ENCODE measurements around the gene CFAP43. TPM values are rescaled to one million over a fixed set of nuclear protein-coding genes. Genes with fewer than 3 reads are reported as not detected.

The CFAP43 gene
- total and polyA plus RNA-seq, 7 donors, result 0.04 to 0.44 (median 0.11) TPM; not detected in 4

GRCh38 chr10:104130041-104130440, 102.1 kb downstream of the CFAP43 start:
- intact Hi-C loops (cut with DNase I), result no loop called here
- Histone ChIP-seq H3K4me1 (no peaks in the 10 kb centered on the region), H3K36me3 (ENCODE audit: insufficient read depth in 1 of 2, low read depth in 1 of 2) (peaks cover 0 to 14% of the 10 kb centered on the region in 2 donors), H3K27ac (no peak overlapping the region), H3K4me3 (no peak overlapping the region), H3K27me3 (ENCODE audit: insufficient read depth in 3 of 3, low read length in 2 of 3) (no peaks in the 10 kb centered on the region), H3K9me3 (no peaks in the 10 kb centered on the region)
- WGBS, 3 donors, result 72 to 78% (median 77%) methylated on average over 3 of the region's 3 CpGs
- ATAC-seq (no peak), DNase-seq (no peak)
- no peak for TF ChIP-seq CTCF (IDR thresholded peaks at IDR 0.05)

- no peak overlapping the region for H3K4me3 ChIP-seq
- H3K36me3 ChIP-seq (ENCODE audit: insufficient read depth in 1 of 2, low read depth in 1 of 2), result peaks cover 0 to 14% of the 10 kb centered on the region in 2 donors
- no peak for TF ChIP-seq CTCF (IDR thresholded peaks at IDR 0.05)
- H3K27ac ChIP-seq, result no peak overlapping the region
- 86 to 88% (median 88%) methylated on average over 2 of the region's 2 CpGs for WGBS, 3 donors
- intact Hi-C loops (cut with DNase I), result loop anchor here (10.0 kb wide), 2 partner anchors 127 to 243 kb away; partner anchors contain the start of gene GSTO1 (in 1 of the 2)
- ATAC-seq (no peak), DNase-seq (no peak)
- no peaks in the 10 kb centered on the region for H3K9me3 ChIP-seq
- H3K27me3 ChIP-seq (ENCODE audit: insufficient read depth in 3 of 3, low read length in 2 of 3), result no peaks in the 10 kb centered on the region
- H3K4me1 ChIP-seq, result no peaks in the 10 kb centered on the region
Observed at GRCh38 chr10:104128214-104128613, 104.0 kb downstream of the CFAP43 start.

- H3K27ac ChIP-seq, result no peak overlapping the region
- ATAC-seq, result no peak
- H3K4me3 ChIP-seq, result no peak overlapping the region
- no peak for DNase-seq
- WGBS, 3 donors, result 63 to 69% (median 66%) methylated on average over 2 of the region's 2 CpGs
- peaks cover 0 to 14% of the 10 kb centered on the region in 2 donors for H3K36me3 ChIP-seq (ENCODE audit: insufficient read depth in 1 of 2, low read depth in 1 of 2)
- H3K27me3 ChIP-seq (ENCODE audit: insufficient read depth in 3 of 3, low read length in 2 of 3), result no peaks in the 10 kb centered on the region
- no peaks in the 10 kb centered on the region for H3K9me3 ChIP-seq
- no peak for TF ChIP-seq CTCF (IDR thresholded peaks at IDR 0.05)
- intact Hi-C loops (cut with DNase I), result loop anchor here (10.0 kb wide), 2 partner anchors 127 to 243 kb away; partner anchors contain the start of gene GSTO1 (in 1 of the 2)
- peaks cover 5% of the 10 kb centered on the region for H3K4me1 ChIP-seq
Observed at GRCh38 chr10:104127411-104127810, 104.8 kb downstream of the CFAP43 start.

GRCh38 chr10:104123397-104123796, 108.8 kb downstream of the CFAP43 start:
- intact Hi-C loops (cut with DNase I), result loop anchor here (5.0 to 10.0 kb wide), 5 partner anchors 96 to 239 kb away; partner anchors contain the start of genes GSTO1 (in 1 of the 2) and SLK (in 1 of the 2)
- WGBS, 3 donors, result 78 to 90% (median 81%) methylated on average over 1 of the region's 1 CpG
- H3K4me1 ChIP-seq, result peaks cover 12% of the 10 kb centered on the region
- H3K27me3 ChIP-seq (ENCODE audit: insufficient read depth in 3 of 3, low read length in 2 of 3), result no peaks in the 10 kb centered on the region
- H3K36me3 ChIP-seq (ENCODE audit: insufficient read depth in 1 of 2, low read depth in 1 of 2), result peaks cover 0 to 14% of the 10 kb centered on the region in 2 donors
- no peaks in the 10 kb centered on the region for H3K9me3 ChIP-seq
- peak; percentile 10 for TF ChIP-seq CTCF (IDR thresholded peaks at IDR 0.05)
- DNase-seq (no peak), ATAC-seq (no peak)
- no peak overlapping the region for H3K4me3 ChIP-seq
- no peak overlapping the region for H3K27ac ChIP-seq

Data from psoas muscle (tissue), 8 donors.